ELF-1 (cell line): ENCODE measurements around the gene PTPA.

Experiments
- DNase-seq: peaks from one replicate; pipeline ENCODE4 v3.0.0-alpha.2; 2016; ENCODE audit warnings: low read depth, low spot score

Gene PTPA

DNA sequence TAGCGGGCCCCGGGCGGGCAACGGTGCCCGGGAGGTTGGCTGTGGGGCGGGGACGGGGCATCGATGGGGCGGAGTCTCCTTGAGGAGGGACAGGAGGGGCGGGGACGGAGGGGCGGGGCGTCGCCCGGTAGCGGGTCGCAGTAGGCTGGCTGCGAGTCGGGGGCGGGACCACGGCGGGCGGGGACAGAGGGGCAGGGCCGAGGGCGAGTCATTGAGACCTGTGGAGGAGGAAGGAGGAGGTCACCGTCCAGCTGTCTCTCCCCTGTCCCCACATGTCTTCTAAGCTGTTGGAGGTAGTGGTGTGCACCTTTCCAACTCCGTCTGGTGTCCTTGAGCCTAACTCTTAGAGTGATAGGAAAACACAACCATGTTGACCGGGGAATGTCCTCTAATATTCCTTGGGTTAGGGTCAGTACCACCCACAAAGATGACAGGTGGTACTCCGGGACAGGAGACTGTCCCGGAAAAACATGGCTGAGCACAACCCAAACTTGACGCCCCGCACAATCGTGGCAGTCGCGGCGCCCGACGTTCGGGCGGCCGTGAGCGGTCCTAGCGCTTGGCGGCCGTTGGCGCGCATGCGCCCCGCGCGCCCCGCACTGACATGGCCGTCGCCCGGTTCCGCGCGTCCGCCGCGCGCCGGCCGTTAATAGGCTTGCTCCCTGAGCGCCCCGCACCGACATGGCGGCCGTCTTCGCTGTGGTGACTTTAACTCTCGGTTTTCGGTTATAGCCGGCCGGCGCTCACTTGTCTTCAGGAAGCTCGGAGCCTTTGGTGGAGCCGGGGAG is at the start of gene PTPA, which contains the start of gene CRAT:
PTPA (plus strand) TSS at position 676 of the 788 bp plus-strand sequence. CDS start 186 bp downstream, outside the sequence.
CRAT (minus strand) TSS at position 54 of the 788 bp plus-strand sequence. CDS start 284 bp downstream, outside the sequence.
- DNase-seq, result peak; percentile 91

DNA sequence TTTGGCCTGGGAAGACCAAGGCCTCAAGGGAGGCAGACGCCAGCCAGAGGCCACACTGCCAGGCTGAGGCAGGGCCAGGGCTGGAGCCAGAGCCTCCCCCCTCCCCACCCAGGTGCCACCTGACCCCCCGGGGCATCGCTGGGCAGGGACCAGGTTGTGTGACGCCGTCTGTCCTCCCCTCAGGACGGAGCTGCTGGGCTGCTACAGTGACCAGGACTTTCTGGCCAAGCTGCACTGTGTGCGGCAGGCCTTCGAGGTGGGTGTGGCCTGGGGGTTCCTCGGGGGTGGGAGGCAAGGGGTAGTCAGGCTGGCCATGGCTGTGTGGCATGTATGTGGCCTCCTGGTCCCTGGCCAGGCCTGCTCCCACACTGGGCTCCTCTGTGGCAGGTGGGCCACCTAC is 48.2 kb upstream of the PTPA start:
- DNase-seq, result no peak

DNA sequence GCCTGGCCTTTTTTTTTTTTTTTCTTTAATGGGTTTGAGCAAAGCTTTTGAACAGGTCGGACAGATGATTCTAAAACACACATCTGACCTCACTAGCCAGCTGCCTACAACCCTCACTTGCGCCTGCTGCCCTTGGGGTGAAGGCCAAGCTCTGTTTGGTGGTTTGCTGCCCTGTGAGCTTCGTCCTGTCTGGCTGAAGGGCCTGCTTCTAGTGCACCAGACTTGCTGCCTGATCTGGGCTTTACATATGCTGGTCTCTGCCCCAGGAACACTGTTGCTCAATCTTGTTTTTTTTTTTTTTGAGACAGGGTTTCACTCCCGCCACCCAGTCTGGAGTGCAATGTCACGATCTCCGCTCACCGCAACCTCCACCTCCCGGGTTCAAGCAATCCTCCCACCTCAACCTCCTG is 46.7 kb upstream of the PTPA start:
- DNase-seq, result no peak

DNA sequence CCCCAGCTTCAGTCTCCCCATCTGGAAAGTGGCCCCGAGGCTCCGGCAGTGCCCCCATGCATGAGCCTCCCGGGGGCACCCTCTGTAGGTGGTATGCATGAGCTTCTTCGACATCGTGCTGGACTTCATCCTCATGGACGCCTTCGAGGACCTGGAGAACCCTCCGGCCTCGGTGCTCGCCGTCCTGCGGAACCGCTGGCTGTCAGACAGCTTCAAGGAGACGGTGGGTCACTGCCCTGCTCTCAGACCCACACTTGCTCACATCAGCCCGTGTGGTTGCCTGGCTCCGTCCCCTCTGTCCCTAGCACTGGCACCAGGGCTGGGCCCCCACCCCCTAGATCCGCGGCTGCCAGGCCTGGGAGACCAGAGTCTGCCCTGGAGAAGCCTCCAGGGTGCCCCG is 43.1 kb upstream of the PTPA start:
- no peak for DNase-seq

DNA sequence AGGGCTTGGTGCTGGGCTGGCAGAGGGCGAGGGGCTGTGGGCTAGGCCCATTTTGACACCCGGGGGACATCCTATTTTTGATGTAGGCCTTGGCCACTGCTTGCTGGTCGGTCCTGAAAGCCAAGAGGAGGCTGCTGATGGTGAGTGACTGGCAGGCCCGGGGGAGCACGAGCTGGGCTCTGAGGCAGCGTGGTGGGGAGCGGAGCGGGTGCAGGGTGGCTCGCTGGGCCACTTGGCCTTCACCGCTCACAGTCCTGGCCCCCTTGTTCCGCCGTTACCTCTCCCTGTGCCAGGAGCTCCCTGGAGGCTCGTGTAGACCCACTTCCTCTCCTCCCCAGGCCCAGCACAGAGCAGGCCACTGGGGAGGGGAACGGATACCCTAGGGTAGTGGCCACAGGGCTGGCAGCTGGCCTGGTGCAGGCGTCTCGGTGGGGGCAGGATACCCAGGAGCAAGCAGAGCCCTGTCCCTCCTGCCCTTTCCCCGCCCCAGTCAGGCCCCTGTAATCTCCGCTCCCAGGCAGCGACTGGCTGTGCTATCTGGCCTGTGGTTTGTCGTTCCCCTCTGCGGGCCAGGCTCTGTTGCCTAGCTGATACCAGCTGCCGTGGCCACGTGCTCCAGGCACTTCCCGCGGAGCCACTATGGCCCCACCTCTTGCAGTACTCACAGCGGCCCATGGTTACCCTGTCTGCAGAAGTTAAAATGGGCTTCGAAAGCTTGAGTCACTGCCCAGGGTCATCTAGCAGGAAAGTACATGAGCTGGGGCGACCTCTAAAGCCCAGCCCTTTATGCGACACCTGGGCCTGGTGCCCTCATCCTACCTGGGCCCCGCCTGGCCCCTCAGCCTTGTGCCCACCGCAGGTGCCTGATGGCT is 42.0 kb upstream of the PTPA start:
- peak; percentile 51 for DNase-seq

DNA sequence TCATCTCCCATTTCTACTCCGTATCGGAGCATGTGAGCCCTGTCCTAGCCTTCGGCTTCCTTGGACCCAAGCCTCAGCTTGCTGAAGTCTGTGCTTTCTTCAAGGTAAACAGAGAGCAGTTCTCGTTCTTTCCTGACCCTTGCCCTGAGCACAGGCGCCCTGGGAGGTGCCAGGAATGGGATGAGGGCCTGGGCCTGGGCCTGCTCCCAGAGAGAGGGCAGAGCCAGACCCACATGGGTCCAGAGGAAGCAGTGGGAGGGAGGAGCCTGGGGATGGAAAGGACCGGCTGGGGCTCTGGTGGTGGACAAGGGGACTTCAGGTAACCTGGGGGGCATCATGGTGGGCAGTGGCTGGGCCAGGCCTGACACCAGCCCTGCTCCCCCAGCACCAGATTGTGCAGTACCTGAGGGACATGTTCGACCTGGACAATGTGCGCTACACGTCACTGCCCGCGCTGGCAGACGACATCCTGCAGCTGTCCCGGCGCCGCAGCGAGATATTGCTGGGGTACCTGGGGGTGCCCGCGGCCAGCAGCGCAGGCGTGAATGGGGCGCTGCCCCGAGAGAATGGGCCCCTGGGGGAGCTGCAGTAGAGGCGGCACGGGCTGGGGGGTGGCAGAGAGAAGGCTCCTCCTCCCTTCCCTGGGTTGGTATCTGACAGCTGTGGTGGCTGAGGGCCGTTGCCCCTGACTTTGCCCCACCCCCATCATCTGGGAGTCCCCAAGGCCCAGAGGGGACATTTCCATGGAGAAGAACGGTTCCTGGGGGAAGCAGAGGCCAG is 41.2 kb upstream of the PTPA start:
- no peak for DNase-seq

DNA sequence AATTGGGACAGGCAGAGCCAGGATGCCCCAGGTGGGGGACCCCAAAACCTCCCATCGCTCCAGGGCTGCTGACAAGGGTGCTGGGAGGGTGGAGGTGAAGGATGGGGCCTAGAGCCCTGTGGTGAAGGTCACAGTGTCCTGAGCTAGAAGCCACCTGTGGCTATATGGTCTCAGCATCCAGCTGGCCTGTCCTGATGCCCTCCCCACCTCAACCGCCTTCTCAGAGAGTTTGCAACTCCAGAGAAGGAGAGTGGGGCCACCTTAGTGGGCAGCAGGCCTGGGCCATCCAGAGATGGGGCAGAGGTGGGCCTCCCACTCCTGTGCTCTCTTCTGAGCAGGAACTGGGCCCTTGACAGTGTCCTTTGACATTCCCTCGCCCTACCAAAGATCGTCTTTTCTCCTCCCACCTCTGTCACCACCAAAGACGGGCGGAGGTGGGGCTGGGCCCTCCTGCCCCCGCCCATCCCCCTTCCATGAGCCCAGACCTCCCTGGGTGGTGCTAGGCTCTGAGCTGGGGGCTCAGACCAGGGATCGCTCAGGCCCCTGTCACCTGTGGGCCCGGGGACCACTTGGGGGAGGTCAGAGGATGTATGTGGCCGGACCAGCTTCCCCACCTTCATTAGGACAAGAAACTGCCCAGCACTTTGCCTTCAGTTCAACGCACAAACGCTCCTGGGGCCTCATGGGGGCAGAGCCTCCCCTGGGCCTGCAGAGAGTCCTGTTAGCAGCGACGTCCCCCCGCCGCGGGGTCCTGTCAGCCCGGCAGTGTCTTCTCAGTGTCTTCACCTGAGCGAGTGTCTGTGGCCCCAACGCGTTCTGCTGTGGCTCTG is 40.3 kb upstream of the PTPA start:
- DNase-seq, result peak; percentile 61

DNA sequence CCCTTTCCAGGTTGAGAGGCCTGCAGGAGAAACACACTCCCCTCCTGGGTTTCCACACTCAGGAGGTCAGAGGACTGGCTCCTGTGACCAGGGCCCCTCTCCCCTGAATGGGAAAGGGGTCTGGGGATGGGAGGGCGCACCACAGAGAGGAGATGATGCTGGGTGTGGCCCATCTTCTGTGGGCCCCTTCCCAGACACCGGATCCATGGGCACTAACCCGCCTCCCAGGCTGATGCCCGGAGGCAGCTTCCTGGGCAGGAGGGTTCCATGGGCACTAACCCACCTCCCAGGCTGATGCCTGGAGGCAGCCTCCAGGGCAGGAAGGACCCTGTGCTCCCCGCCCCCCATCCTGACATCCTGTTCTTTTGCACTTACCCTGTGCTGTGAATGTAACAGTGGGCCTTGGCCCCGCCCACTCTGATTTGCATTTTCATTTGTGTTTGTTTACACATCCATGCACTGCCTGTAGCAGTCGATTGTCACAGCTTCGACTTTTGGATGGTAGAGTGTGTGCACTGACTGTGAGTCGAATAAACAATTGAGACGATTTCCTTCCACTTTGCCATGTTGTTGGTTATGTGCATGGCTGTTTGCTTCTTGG is 39.6 kb upstream of the PTPA start:
- DNase-seq, result peak; percentile 83

DNA sequence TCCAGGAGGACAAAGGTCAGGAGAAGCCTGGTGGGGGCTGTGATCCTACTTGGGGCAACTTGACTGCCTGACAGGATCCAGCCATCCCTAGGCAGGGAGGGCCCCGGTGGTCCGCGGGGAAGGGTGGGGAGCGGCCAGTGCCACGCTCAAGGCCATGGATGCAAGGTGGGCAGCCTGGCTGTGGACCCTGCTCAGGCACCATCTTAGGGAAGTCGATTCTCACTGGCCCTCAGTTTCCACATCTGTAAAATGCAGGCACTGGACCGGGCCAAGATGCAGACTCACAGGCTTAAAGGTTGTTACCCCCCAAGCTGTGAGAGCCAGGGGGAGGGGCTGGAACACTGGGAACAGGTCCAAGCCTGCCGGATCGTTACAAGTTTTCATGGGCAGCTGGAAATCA is 39.0 kb upstream of the PTPA start:
- DNase-seq, result no peak

DNA sequence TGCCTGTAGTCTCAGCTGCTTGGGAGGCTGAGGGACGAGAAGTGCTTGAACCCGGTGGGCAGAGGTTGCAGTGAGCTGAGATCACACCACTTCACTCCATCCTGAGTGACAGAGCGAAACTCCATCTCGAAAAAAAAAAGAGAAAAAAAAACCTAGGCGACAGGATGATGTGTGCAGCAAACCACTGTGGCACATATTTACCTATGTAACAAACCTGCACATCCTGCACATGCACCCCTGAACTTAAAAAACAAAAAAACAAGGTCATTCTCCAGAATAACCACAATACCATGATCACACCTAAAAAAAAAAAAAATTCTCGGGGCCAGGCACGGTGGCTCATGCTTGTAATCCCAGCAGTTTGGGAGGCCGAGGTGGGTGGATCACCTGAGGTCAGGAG is 37.8 kb upstream of the PTPA start:
- DNase-seq, result no peak

DNA sequence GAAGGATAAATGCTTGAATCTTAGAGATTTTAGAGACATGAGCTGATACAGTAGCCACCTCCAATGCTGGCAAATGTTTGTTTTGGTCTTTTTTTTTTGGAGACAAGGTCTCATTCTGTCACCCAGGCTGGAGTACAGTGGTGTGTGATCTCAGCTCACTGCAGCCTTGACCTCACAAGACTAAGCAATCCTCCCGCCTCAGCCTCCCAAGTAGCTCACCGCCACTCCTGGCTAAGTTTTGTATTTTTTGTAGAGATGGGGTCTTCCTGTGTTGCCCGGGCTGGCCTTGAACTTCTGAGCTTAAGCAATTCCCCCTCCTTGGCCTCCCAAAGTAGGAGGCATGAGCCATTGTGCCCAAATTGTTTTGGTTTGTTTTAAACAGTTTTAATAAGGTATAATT is 37.1 kb upstream of the PTPA start:
- no peak for DNase-seq

DNA sequence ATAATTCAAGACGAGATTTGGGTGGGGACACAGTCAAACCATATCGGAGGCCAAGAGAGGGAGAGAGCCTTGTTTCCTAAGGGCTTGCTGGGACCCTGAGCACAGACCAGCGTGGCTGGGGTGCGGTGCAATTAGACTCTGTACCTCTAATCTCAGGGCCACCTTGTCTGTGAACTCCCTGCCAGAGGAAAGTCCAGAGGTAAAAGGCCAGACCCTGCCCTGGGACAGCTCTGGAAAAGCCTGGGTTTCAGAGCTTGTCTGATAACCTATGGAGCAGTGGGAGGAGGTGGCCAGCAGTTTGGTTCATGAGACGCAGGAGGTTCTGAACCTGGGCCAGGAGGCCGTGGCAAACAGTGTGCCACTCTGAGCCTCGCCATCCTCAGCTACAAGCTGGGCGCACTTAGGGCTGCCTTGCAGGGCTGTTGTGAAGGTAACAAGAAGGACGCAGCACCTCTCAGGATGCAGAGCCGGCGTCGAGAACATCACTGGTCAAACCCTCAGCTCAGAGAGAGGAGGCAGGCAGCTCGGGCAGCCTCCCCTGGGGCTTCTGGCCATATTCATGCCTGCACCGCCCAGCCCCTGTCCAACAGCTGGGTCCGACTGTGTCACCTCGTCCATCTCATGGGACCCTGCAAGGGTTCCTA is 35.1 kb upstream of the PTPA start:
- no peak for DNase-seq

DNA sequence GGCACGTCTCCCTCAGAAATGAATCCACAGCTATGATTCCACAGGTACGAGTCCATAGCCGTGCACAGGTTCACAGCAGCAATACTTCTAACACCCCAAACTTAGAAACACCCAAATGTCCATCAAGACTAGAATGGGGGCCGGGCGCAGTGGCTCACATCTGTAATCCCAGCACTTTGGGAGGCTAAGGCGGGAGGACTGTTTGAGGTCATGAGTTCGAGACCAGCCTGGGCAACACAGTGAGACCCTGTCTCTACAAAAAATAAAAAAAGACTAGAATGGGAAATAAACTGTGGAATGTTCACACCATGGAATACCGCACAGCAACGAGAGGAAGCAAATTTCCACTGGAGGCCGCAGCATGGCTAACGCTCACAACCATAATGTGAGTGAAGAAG is 34.6 kb upstream of the PTPA start:
- DNase-seq, result no peak

DNA sequence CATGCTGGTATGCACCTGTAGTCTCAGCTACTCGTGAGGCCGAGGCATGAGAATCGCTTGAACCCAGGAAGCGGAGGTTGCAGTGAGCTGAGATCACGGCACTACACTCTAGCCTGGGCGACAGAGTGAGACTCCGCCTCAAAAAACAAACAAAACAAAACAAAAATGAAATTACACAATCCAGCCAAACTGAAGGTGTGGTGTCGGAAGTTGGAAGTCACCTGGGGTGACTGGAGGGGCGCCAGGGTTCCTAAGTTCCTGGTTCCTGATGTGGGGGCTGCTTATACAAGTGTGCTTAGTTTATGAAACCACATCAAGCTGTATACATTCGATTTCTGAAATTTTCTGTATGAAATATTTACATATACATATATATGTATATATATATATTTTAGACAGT is 34.0 kb upstream of the PTPA start:
- DNase-seq, result no peak

DNA sequence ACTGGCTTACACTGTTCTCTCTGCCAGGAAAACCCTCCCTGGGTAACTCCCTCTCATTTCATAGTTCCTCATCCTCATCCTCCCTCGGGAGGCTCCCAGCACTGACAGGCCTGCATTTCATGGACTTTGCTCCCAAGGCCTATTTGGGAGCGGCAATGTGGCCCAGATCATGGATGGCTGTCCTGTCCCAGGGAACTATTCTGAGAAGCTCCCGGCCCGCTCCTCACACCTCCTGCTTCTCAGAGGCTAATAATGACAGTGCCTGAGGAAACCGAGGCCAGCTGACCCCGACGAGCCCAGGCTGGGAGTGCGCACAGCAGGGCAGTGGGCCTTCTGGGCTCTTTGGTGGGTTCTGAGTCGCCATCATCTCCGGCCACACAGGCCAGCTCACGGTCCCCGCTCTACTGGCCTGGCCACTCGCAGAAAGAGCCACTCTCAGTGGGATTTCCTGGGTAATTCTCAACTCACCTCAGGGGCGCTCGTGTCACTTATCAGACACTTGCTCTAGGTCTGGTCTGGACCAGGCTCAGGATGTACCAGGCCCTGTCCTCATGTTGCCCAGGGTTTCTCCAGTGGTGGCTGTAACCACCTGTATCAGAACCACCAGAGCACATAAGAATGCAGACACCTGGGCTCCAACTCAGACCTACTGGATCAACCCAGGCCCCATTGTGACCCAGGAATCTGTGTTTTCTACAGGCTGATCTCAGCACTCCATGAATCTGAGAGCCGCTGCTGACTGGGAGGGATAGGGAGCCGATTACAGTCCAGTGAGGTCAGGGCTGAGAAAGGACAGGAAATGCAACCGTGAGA is 32.3 kb upstream of the PTPA start:
- no peak for DNase-seq

DNA sequence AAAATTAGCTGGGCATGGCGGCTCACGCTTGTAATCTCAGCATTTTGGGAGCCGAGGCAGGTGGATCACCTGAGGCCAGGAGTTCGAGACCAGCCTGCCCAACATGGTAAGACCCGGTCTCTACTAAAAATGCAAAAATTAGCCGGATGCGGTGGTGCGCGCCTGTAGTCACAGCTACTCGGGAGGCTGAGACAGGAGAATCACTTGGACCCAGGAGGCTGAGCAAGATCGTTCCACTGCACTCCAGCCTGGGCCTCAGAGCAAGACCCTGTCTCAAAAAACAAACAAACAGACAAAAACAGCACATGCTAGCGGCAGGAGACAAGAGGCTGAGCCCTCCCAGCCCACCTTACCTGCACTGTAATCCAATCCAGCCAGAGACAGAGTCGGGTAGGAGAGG is 31.4 kb upstream of the PTPA start:
- DNase-seq, result no peak

DNA sequence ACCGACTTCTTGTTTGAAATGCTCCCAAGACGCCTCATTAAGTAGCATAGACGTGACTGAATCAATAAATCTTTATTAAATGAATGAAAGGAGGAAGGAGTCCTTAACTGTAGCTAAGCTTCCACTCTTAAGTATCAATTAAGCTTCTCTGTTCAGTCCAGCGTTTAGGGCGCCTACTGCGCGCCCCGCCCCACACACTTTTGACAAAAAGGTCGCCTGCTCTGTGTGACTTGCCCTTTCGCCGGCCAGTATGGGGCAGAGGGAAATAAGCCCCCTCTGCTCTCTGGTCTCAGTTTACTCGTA is 31.0 kb upstream of the PTPA start:
- no peak for DNase-seq

DNA sequence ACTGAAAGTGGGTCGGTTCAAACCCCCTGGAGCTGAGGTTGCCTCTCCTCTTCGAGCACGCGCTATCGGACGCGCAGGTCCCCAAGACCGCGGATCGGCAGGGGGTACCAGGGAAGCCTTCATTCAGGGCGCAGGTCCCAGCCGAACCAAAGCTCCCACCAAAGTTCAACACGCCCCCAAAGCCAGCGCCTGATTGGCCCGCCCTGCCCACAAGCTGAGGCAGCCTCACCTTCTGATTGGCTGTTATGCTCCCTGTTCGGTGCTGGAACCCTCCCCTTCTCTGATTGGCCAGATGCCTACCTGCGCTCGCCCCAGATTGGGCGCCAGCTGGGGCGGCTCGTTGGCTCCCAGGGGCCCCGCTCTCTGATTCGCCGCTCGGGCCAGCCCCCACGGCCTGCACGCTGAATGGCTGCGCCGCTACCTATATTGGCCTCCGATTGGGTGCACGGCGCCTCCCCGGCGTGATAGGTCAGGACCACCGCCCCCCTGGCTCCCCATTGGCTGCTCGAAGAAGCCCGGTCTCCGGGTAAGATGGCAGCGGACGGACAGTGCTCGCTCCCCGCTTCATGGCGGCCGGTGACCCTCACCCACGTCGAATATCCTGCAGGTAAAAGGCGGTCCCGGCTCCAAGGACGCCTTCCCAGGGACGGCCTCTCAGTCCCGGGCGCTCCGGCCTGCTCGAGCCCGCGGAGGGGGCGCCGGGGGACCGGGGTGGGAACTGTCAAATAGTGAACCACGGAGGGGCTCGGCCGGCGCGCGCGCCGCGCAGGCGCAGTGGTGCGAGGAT is 30.4 kb upstream of the PTPA start, which contains the start of gene DOLPP1:
DOLPP1 (plus strand) TSS at position 511 of the 787 bp plus-strand sequence; CDS start at position 532, 21 bp downstream.
- DNase-seq, result peak; percentile 100
